K562 (cell line): ENCODE measurements around the gene EOLA1. TPM values are rescaled to one million over a fixed set of nuclear protein-coding genes. Genes with fewer than 3 reads are reported as not detected.
"Not testable (repeated sequence)": the region's sequence is repeated elsewhere in the genome, so short reads cannot be mapped to it uniquely, and the experiment has no call there.

Source experiments
- ATAC-seq: fragments of 200-7000 bp; cut with Tn5 transposase; 3 replicates; pipeline ENCODE4 v1.9.1; 2020; ENCODE audit warnings: moderate library complexity
- BruUV-seq: library from RNA; stranded (reverse); fragments of 400-500 nt; replicated peaks from 2 replicates; lab custom pipeline; 2021; lab: Mats Ljungman, UMichigan
- CTCF ChIA-PET: fragments of 300-600 bp; formaldehyde crosslinking; extraction: SDS; loops from one replicate; lab custom pipeline; 2021; ENCODE audit warnings: low intra/inter-chr PET ratio; lab: Yijun Ruan, JAX
- POLR2A ChIA-PET: fragments of 300-600, 350-650 bp; sonication (Branson Sonifier 250); formaldehyde crosslinking; extraction: SDS; loops from one replicate; lab custom pipeline; 2021; ENCODE audit warnings: antibody characterized with exemption, inconsistent platforms; lab: Yijun Ruan, JAX
- DNase-seq, 4 experiments: peaks; one replicate each; pipeline versions ENCODE4 v3.0.0 to v3.0.0-alpha.2; 2011 to 2018; ENCODE audit warnings: low spot score in 3 of 4, mixed read lengths in 3 of 4; ENCODE audit errors: extremely low read depth in 1 of 4
- FAIRE-seq: peaks from 2 replicates; lab custom pipeline; 2011; peaks lifted over from hg19 to GRCh38; lab: Jason Lieb, UNC
- H2AFZ ChIP-seq: 2 replicates; pipeline ENCODE4 v1.6.0; 2011; ENCODE audit warnings: low read depth, low read length, control low read depth, inconsistent platforms
- H3K27ac ChIP-seq: fragments of 200-600 bp; 3 replicates; pipeline ENCODE4 v1.8.0; 2011; ENCODE audit warnings: low read depth, mild to moderate bottlenecking, control low read depth, inconsistent platforms, low read length, moderate library complexity, mixed read lengths; ENCODE audit errors: extremely low read depth
- H3K27me3 ChIP-seq, 2 experiments: fragments of 300-600 bp in 1 of 2; 2 replicates in 1 of 2; 3 replicates in 1 of 2; pipeline versions ENCODE4 v1.6.0 to v1.8.0; 2011; ENCODE audit warnings: inconsistent platforms in 2 of 2, low read length in 2 of 2, mild to moderate bottlenecking in 1 of 2, mixed read lengths in 1 of 2, moderate library complexity in 1 of 2; ENCODE audit not compliant: control insufficient read depth in 2 of 2, insufficient read depth in 2 of 2
- H3K36me3 ChIP-seq: fragments of 300-600 bp; 3 replicates; pipeline ENCODE4 v1.8.0; 2011; ENCODE audit warnings: mild to moderate bottlenecking, low read length, inconsistent platforms; ENCODE audit not compliant: control insufficient read depth, insufficient read depth
- H3K4me1 ChIP-seq, 2 experiments: fragments of 200-600 bp in 1 of 2; replicated peaks in 1 of 2; 2 replicates in 1 of 2; 3 replicates in 1 of 2; pipeline versions ENCODE4 v1.5.1 to v1.8.0; 2011; ENCODE audit warnings: inconsistent platforms in 2 of 2, low read length in 2 of 2, mild to moderate bottlenecking in 1 of 2, mixed read lengths in 1 of 2, moderate library complexity in 1 of 2; ENCODE audit not compliant: control insufficient read depth in 2 of 2, insufficient read depth in 2 of 2
- H3K4me2 ChIP-seq: 2 replicates; pipeline ENCODE4 v1.6.1; 2011; ENCODE audit warnings: low read length, control low read depth, inconsistent platforms, mixed read lengths; ENCODE audit not compliant: insufficient read depth
- H3K4me3 ChIP-seq: fragments of 200-600 bp; sonication (generic), shearing (Covaris generic); 2 replicates; pipeline ENCODE4 v1.5.1; 2016; ENCODE audit warnings: control low read depth, inconsistent platforms
- H3K79me2 ChIP-seq: fragments of 200-600 bp; 3 replicates; pipeline ENCODE4 v1.8.0; 2011; ENCODE audit warnings: low read length, inconsistent platforms; ENCODE audit not compliant: control insufficient read depth, insufficient read depth
- H3K9ac ChIP-seq, 2 experiments: 2 replicates each; pipeline versions ENCODE4 v1.6.0 to v1.6.1; 2011; ENCODE audit warnings: low read depth in 2 of 2, low read length in 2 of 2, control low read depth in 1 of 2, inconsistent platforms in 1 of 2, mild to moderate bottlenecking in 1 of 2, mixed read lengths in 1 of 2; ENCODE audit not compliant: insufficient read depth in 1 of 2
- H3K9me1 ChIP-seq: one replicate; pipeline ENCODE4 v1.6.0; 2011; ENCODE audit warnings: inconsistent platforms, mild to moderate bottlenecking, low read length, moderate library complexity; ENCODE audit not compliant: control insufficient read depth, insufficient read depth
- H3K9me3 ChIP-seq: replicated peaks from 2 replicates; pipeline ENCODE4 v1.5.1; 2011; ENCODE audit warnings: low read depth, low read length, inconsistent platforms; ENCODE audit not compliant: control insufficient read depth, insufficient read depth
- H4K20me1 ChIP-seq: replicated peaks from 2 replicates; pipeline ENCODE4 v1.6.1; 2011; ENCODE audit warnings: low read length, inconsistent platforms, mixed read lengths; ENCODE audit not compliant: control insufficient read depth, insufficient read depth
- ARID1B ChIP-seq: fragments of 450-650 bp; IDR thresholded peaks from 2 replicates; pipeline ENCODE4 v1.6.1; 2016; ENCODE audit warnings: antibody characterized with exemption, mild to moderate bottlenecking, inconsistent platforms
- CBFA2T3 ChIP-seq: fragments of 450-650 bp; IDR thresholded peaks from 2 replicates; pipeline ENCODE4 v1.6.1; 2017
- CCNT2 ChIP-seq: IDR thresholded peaks from 2 replicates; pipeline ENCODE4 v1.6.1; 2011; ENCODE audit warnings: borderline replicate concordance, low read depth, mild to moderate bottlenecking, moderate library complexity, mixed read lengths, low read length; ENCODE audit not compliant: insufficient read length; ENCODE audit errors: extremely low read depth
- CREM ChIP-seq: IDR thresholded peaks from 2 replicates; pipeline ENCODE4 v1.6.1; 2014; ENCODE audit warnings: antibody characterized with exemption, low read depth
- EGR1 ChIP-seq: fragments of 450-650 bp; conservative IDR thresholded peaks from 2 replicates; pipeline ENCODE4 v1.6.1; 2017; ENCODE audit warnings: mild to moderate bottlenecking
- ELF1 ChIP-seq: fragments of 200-800 bp; sonication (Bioruptor generic); IDR thresholded peaks from 2 replicates; pipeline ENCODE4 v1.6.1; 2016; ENCODE audit warnings: missing genetic modification characterization, missing compliant biosample characterization
- EP300 ChIP-seq: IDR thresholded peaks from 2 replicates; pipeline ENCODE4 v1.6.1; 2012; ENCODE audit warnings: low read length, improper control_type of control experiment
- FOXJ2 ChIP-seq: fragments of 200-800 bp; sonication (Bioruptor generic); IDR thresholded peaks from 2 replicates; pipeline ENCODE4 v1.6.1; 2016; ENCODE audit warnings: missing genetic modification characterization, missing compliant biosample characterization
- GABPA ChIP-seq: fragments of 200-800 bp; sonication (Bioruptor generic); conservative IDR thresholded peaks from 2 replicates; pipeline ENCODE4 v1.6.1; 2016; ENCODE audit warnings: low read depth, missing genetic modification characterization, missing compliant biosample characterization
- KDM1A ChIP-seq, 2 experiments: fragments of 450-650 bp; IDR thresholded peaks; 2 replicates each; pipeline ENCODE4 v1.6.1; 2016; ENCODE audit warnings: mild to moderate bottlenecking in 2 of 2
- MAFF ChIP-seq: IDR thresholded peaks from 2 replicates; pipeline ENCODE4 v1.6.1; 2012; ENCODE audit warnings: low read length, improper control_type of control experiment
- MAFK ChIP-seq: IDR thresholded peaks from 2 replicates; pipeline ENCODE4 v1.6.1; 2011; ENCODE audit warnings: low read length, improper control_type of control experiment
- NCOR1 ChIP-seq: fragments of 450-650 bp; IDR thresholded peaks from 2 replicates; pipeline ENCODE4 v1.6.1; 2016; ENCODE audit warnings: mild to moderate bottlenecking, moderate library complexity
- NFE2 ChIP-seq: IDR thresholded peaks from 2 replicates; pipeline ENCODE4 v1.6.1; 2014; ENCODE audit warnings: antibody characterized with exemption, low read depth
- NR2C2 ChIP-seq, 2 experiments: fragments of 200-800 bp in 1 of 2; sonication (Bioruptor generic) in 1 of 2; sonication (generic) in 1 of 2; formaldehyde crosslinking in 1 of 2; IDR thresholded peaks; 2 replicates each; pipeline versions ENCODE4 v1.6.1 to v1.8.0; 2016 to 2022; ENCODE audit warnings: mild to moderate bottlenecking in 1 of 2, missing compliant biosample characterization in 1 of 2, missing genetic modification characterization in 1 of 2, missing genetic modification reagents in 1 of 2
- POLR2A ChIP-seq: fragments of 450-650 bp; conservative IDR thresholded peaks from 2 replicates; pipeline ENCODE4 v1.6.1; 2016
- POLR2G ChIP-seq: fragments of 200-400 bp; formaldehyde crosslinking; IDR thresholded peaks from 2 replicates; pipeline ENCODE4 v1.6.1; 2017; ENCODE audit warnings: low read depth, mild to moderate bottlenecking, antibody characterized with exemption, low read length, moderate library complexity
- RCOR1 ChIP-seq, 2 experiments: IDR thresholded peaks; 2 replicates each; pipeline ENCODE4 v1.6.1; 2012; ENCODE audit warnings: low read depth in 2 of 2, low read length in 2 of 2, borderline replicate concordance in 1 of 2, improper control_type of control experiment in 1 of 2
- RFX1 ChIP-seq: fragments of 450-650 bp; IDR thresholded peaks from 2 replicates; pipeline ENCODE4 v1.6.1; 2016; ENCODE audit warnings: mild to moderate bottlenecking, moderate library complexity
- TFAP4 ChIP-seq: sonication (generic); formaldehyde crosslinking; IDR thresholded peaks from 2 replicates; pipeline ENCODE4 v1.8.0; 2022; ENCODE audit warnings: missing genetic modification reagents, mild to moderate bottlenecking, moderate library complexity, borderline replicate concordance
- YY1 ChIP-seq, 3 experiments: IDR thresholded peaks; 2 replicates each; pipeline ENCODE4 v1.6.1; 2011; ENCODE audit warnings: low read length in 2 of 3, mild to moderate bottlenecking in 2 of 3, moderate library complexity in 2 of 3, borderline replicate concordance in 1 of 3, control low read depth in 1 of 3, low read depth in 1 of 3; ENCODE audit not compliant: insufficient read depth in 3 of 3, insufficient replicate concordance in 2 of 3, control insufficient read depth in 1 of 3, insufficient read length in 1 of 3; ENCODE audit errors: extremely low read depth in 1 of 3
- ZZZ3 ChIP-seq: fragments of 450-650 bp; IDR thresholded peaks from 2 replicates; pipeline ENCODE4 v1.6.1; 2016; ENCODE audit warnings: antibody characterized with exemption, mild to moderate bottlenecking, moderate library complexity
- whole genome bisulfite sequencing: fragments of 100-300 bp; shearing (Covaris generic); methylation state at CpG from one replicate; pipeline ENCODE4 v1.1.6; 2016; ENCODE audit warnings: low coverage, mixed read lengths; ENCODE audit not compliant: insufficient coverage; ENCODE audit errors: missing lambda C conversion rate; 5-methylcytosine and 5-hydroxymethylcytosine counted together
- in situ Hi-C: fragments of 300-500 bp; cut with MboI; formaldehyde crosslinking; loops from 4 replicates; pipeline ENCODE4 v1.15.0; 2018; ENCODE audit warnings: inconsistent platforms, mixed read lengths
- intact Hi-C: fragments of 100-400 bp; cut with micrococcal nuclease; formaldehyde crosslinking; loops from 2 replicates; pipeline ENCODE4 v1.14.2; 2022
- polyA plus RNA-seq, 8 experiments: library from polyadenylated mRNA; depleted of rRNA in 4 of 8; stranded (reverse) in 5 of 8; unstranded in 3 of 8; fragments of >200 nt; fragmentation: Nextera tagmentation in 2 of 8; fragmentation: Illumina TruSeq in 1 of 8; extraction: Ambion mirVana in 2 of 8; extraction: Trizol in 1 of 8; gene quantifications; 2 replicates each; pipeline versions ENCODE4 v1.2.1 to v1.2.3, GENCODE V29; 2011 to 2014; ENCODE audit warnings: inconsistent platforms in 1 of 8, missing spikeins in 1 of 8
- total RNA-seq, 7 experiments: library from RNA; depleted of rRNA in 6 of 7; stranded (reverse); fragments of >200 nt in 6 of 7; fragmentation: Illumina TruSeq in 2 of 7; extraction: Trizol in 2 of 7; gene quantifications; 2 replicates each; pipeline versions ENCODE4 v1.2.1 to v1.2.3, GENCODE V29; 2011 to 2021; ENCODE audit warnings: low replicate concordance in 1 of 7

EOLA1 gene
- total and polyA plus RNA-seq, 9 of the 15 experiments (the other 6 are each of a cell fraction or from before 2014, with no cell fraction given) = 6.3 to 32.9 (median 18.2) TPM

DNA sequence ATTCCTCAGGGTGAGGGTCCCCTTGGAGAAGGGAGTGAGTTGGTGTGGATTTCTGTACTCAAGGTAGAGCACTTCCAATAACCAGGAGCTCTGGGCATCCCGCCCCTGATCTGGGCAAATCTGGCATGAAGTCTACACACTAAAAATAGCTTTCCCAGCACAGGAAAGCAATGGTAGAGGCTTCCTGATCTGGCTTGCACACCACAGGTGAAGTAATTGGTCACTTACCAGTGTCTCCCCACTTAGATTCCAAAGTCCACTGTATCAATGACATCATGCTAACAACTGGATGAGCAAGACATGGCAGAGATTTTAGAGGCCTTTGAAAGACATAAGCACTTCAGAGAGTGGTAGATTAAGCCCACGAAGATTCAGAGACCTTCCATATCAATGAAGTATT, 17.9 kb upstream of the EOLA1 start (continued):
- no peak for TF ChIP-seq CCNT2
- no peak for TF ChIP-seq POLR2A
- TF ChIP-seq ZZZ3 = no peak

DNA sequence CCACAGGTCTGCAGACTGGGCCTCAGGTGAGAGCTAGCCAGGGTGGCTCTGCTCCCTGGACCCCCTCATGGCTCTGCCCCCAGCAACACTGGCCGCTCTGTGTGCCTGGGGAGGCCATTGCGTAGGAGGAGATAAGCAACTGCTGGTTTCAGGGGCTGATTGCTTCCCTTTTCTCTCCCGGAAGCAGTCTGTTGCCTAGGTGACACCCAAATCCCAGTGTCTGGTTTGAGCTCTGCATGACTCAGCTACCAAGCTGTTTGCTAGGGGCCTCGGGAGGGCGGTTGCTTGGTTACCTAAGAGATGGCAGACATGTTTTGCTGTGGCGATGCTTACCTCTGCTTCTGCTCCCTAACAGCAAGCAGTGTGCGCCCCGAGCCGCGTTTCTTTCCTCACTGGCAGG, 15.4 kb upstream of the EOLA1 start:
- Histone ChIP-seq H2AFZ (0 out of 2 replicates have a peak overlapping the region, but pooled peaks have one; percentile 45), H3K4me1 (peaks cover 0 to 12% of the 10 kb centered on the region in 2 experiments; a peak in 3 of 5 replicates)
- POLR2A ChIA-PET; H3K9me1 ChIP-seq; H3K36me3 ChIP-seq; H3K9me3 ChIP-seq; BruUV-seq; intact Hi-C loops; CTCF ChIA-PET; H3K4me3 ChIP-seq; in situ Hi-C loops; H3K27me3 ChIP-seq; H3K27ac ChIP-seq; H3K9ac ChIP-seq; H3K79me2 ChIP-seq; H3K4me2 ChIP-seq; H4K20me1 ChIP-seq; TF ChIP-seq NR2C2 (CRISPR knock-in tag; IDR thresholded peaks at IDR 0.05): not testable (repeated sequence)
- WGBS = 0% methylated on average over 2 of the region's 10 CpGs
- DNase-seq (peak; percentile 28 to 74 (median 34)), ATAC-seq (peak; percentile 96), FAIRE-seq (peak; percentile 100)
- TF ChIP-seq RCOR1 (IDR thresholded peaks at IDR 0.05; ENCODE audit: borderline replicate concordance in 1 of 2, low read depth in 2 of 2, low read length in 2 of 2) (peak in 1 of 2 experiments; percentile 44; a peak in 1 of 4 replicates), KDM1A (IDR thresholded peaks at IDR 0.05) (0 out of 4 replicates have a peak, but pooled peaks of 1 of the 2 experiments have one; percentile 21), FOXJ2 (tag) (peak; percentile 65; the same call in 1 of the 2 replicates), CBFA2T3 (0 out of 2 replicates have a peak, but pooled peaks have one; percentile 15), POLR2G (peak; percentile 37; the same call in 1 of the 2 replicates), MAFF (peak; percentile 10; the same call in 1 of the 2 replicates), CREM (0 out of 2 replicates have a peak, but pooled peaks have one; percentile 23), YY1 (IDR thresholded peaks at IDR 0.05; ENCODE audit: borderline replicate concordance in 1 of 3, control insufficient read depth in 1 of 3, extremely low read depth in 1 of 3, insufficient read depth in 3 of 3, insufficient read length in 1 of 3, insufficient replicate concordance in 2 of 3, low read depth in 1 of 3, low read length in 2 of 3) (peak in 1 of 3 experiments; percentile 22), TFAP4 (CRISPR knock-in tag) (peak; percentile 32; the same call in 1 of the 2 replicates), NCOR1 (peak; percentile 22; the same call in 1 of the 2 replicates), RFX1 (peak; percentile 82), EP300 (0 out of 2 replicates have a peak, but pooled peaks have one; percentile 14), ELF1 (0 out of 2 replicates have a peak, but pooled peaks have one; percentile 44), EGR1 (peak; percentile 71), GABPA (tag) (peak; percentile 66), NFE2 (peak; percentile 76), MAFK (peak; percentile 23; the same call in 1 of the 2 replicates), NR2C2 (tag; IDR thresholded peaks at IDR 0.05) (peak; percentile 67; the same call in 1 of the 2 replicates), ARID1B (peak; percentile 36; the same call in 1 of the 2 replicates)
